ENCODE measurements around the gene SPATA13. TPM values are rescaled to one million over a fixed set of nuclear protein-coding genes. Genes with fewer than 3 reads are reported as not detected.

Gene SPATA13
- total and polyA plus RNA-seq, 12 donors = 3.3 to 21.4 (median 10.2) TPM

- peaks cover 0 to 32% (median 0%) of the 10 kb centered on the region in 9 donors for H3K4me1 ChIP-seq
- ATAC-seq (no peak), DNase-seq (no peak)
- 85 to 89% methylated on average over 12 of the region's 12 CpGs for WGBS, 2 donors
- H3K27ac ChIP-seq = no peak overlapping the region
- H3K9me3 ChIP-seq = no peaks in the 10 kb centered on the region
- TF ChIP-seq, protein P1, sequence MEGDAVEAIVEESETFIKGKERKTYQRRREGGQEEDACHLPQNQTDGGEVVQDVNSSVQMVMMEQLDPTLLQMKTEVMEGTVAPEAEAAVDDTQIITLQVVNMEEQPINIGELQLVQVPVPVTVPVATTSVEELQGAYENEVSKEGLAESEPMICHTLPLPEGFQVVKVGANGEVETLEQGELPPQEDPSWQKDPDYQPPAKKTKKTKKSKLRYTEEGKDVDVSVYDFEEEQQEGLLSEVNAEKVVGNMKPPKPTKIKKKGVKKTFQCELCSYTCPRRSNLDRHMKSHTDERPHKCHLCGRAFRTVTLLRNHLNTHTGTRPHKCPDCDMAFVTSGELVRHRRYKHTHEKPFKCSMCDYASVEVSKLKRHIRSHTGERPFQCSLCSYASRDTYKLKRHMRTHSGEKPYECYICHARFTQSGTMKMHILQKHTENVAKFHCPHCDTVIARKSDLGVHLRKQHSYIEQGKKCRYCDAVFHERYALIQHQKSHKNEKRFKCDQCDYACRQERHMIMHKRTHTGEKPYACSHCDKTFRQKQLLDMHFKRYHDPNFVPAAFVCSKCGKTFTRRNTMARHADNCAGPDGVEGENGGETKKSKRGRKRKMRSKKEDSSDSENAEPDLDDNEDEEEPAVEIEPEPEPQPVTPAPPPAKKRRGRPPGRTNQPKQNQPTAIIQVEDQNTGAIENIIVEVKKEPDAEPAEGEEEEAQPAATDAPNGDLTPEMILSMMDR (IDR thresholded peaks at IDR 0.05) = no peak
- H3K4me3 ChIP-seq = no peak overlapping the region
- H3K27me3 ChIP-seq = no peaks in the 10 kb centered on the region
- H3K36me3 ChIP-seq = peaks cover 0 to 5% (median 0%) of the 10 kb centered on the region in 9 donors
- intact Hi-C loops (cut with DNase I) = no loop called here
Observed at GRCh38 chr13:24230428-24231072, 70.0 kb downstream of the SPATA13 start.

DNA sequence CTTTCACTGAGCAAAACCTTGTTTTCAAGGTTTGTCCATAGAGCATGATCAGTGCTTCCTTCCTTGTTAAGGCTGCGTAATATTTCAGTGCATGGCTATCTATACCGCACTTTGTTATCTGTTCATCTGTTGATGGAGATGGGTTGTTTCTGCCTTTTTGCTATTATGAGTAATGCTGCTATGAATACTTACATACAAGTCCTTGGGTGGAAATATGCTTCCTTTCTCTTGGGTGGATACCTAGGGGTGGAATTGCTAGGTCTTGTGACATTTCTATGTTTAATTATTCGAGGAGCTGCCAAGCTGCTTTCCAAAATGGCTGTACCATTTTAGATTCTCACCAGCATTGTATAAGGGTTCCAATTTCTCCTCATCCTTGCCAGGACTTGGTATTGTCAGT lies 70.9 kb downstream of the SPATA13 start:
- TF ChIP-seq, protein P1 (IDR thresholded peaks at IDR 0.05) = no peak
- no peak for DNase-seq
- H3K4me1 ChIP-seq = peaks cover 0 to 32% (median 0%) of the 10 kb centered on the region in 9 donors
- H3K36me3 ChIP-seq = no peaks in the 10 kb centered on the region
- intact Hi-C loops (cut with DNase I) = no loop called here
- no peak overlapping the region for H3K4me3 ChIP-seq
- 92 to 98% methylated on average over 3 of the region's 3 CpGs for WGBS, 2 donors
- no peaks in the 10 kb centered on the region for H3K27me3 ChIP-seq
- H3K27ac ChIP-seq = no peak overlapping the region
- H3K9me3 ChIP-seq = no peaks in the 10 kb centered on the region
- no peak for ATAC-seq

DNA sequence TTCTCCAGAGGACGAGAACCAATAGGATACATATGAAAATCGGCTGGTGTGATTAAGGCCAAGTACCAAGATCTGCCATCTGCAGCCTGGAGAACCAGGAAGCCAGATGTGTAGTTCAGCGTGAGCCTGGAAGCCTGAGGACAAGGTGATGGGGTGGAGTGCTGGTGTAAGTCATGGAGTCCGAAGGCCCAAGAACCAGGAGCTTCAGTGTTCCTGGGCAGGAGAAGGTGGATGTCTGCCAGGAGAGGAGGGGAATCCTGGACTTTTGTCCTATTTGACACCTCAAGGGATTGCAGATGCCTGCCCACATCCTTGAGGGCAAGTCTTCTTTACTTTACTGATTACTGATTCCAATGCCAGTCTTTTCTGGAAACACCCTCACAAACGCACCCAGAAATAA lies 71.5 kb downstream of the SPATA13 start:
- no peak overlapping the region for H3K4me3 ChIP-seq
- H3K36me3 ChIP-seq = no peaks in the 10 kb centered on the region
- DNase-seq (no peak), ATAC-seq (no peak)
- TF ChIP-seq, protein P1 (IDR thresholded peaks at IDR 0.05) = no peak
- peaks cover 0 to 32% (median 0%) of the 10 kb centered on the region in 9 donors for H3K4me1 ChIP-seq
- H3K27me3 ChIP-seq = no peaks in the 10 kb centered on the region
- H3K27ac ChIP-seq = no peak overlapping the region
- WGBS, 2 donors = 89 to 92% methylated on average over 5 of the region's 5 CpGs
- intact Hi-C loops (cut with DNase I) = no loop called here
- H3K9me3 ChIP-seq = no peaks in the 10 kb centered on the region

DNA sequence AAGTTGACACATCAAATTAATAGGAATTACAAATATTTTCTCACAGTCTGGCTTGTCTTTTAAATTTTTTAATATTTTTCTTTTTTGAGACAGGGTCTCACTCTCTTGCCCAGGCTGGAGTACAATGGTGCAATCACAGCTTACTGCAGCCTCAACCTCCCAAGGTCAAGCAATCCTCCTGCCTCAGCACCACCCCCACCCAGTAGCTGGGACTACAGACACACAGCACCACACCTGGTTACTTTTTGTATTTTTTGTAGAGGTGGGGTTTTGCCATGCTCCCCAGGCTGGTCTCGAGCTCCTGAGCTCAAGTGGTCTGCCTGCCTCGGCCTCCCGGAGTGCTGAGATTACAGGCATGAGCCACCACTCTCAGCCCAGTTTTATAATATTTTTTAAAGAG lies 72.0 kb downstream of the SPATA13 start:
- WGBS, 2 donors = 96% methylated on average over 3 of the region's 3 CpGs
- TF ChIP-seq, protein P1 (IDR thresholded peaks at IDR 0.05) = no peak
- no peak for ATAC-seq

More for the DNA sequence above, 72.0 kb downstream of the SPATA13 start:
- H3K27me3 ChIP-seq = no peaks in the 10 kb centered on the region
- intact Hi-C loops (cut with DNase I) = no loop called here
- no peaks in the 10 kb centered on the region for H3K36me3 ChIP-seq
- no peak overlapping the region for H3K4me3 ChIP-seq
- H3K4me1 ChIP-seq = peaks cover 0 to 32% (median 0%) of the 10 kb centered on the region in 9 donors
- H3K27ac ChIP-seq = no peak overlapping the region
- DNase-seq = no peak
- no peaks in the 10 kb centered on the region for H3K9me3 ChIP-seq
